Kidney epithelial cell (primary cell): ENCODE measurements around the gene ENC1. TPM values are rescaled to one million over a fixed set of nuclear protein-coding genes. Genes with fewer than 3 reads are reported as not detected.

Experiments
- DNase-seq: peaks from one replicate; pipeline ENCODE4 v3.0.0-alpha.2; 2010; ENCODE audit warnings: low read depth
- H3K27me3 ChIP-seq: 2 replicates; pipeline ENCODE4 v1.6.0; 2011; ENCODE audit warnings: low read length; ENCODE audit not compliant: control insufficient read depth, insufficient read depth
- H3K36me3 ChIP-seq: 2 replicates; pipeline ENCODE4 v1.5.1; 2011; ENCODE audit warnings: low read length; ENCODE audit not compliant: control insufficient read depth, insufficient read depth
- H3K4me3 ChIP-seq: 2 replicates; pipeline ENCODE4 v1.5.1; 2011; ENCODE audit warnings: low read depth, mild to moderate bottlenecking, control low read depth, low read length
- CTCF ChIP-seq: IDR thresholded peaks from 2 replicates; pipeline ENCODE4 v1.5.1; 2011; ENCODE audit warnings: mild to moderate bottlenecking, moderate library complexity, low read length, control low read depth, inconsistent platforms; ENCODE audit not compliant: insufficient read depth, poor library complexity, severe bottlenecking
- total RNA-seq: library from RNA; depleted of rRNA; stranded (reverse); fragments of >200 nt; gene quantifications from 2 replicates; pipeline ENCODE4 v1.2.3, GENCODE V29; 2015

ENC1 gene
- total RNA-seq, 1 donor from 2014 or later, result 72.5 TPM

- DNase-seq, result no peak
- Histone ChIP-seq H3K4me3 (no peak overlapping the region), H3K27me3 (no peaks in the 10 kb centered on the region), H3K36me3 (no peaks in the 10 kb centered on the region)
- no peak for TF ChIP-seq CTCF
Measured at GRCh38 chr5:74616236-74617146, 24.0 kb downstream of the ENC1 start.

- Histone ChIP-seq H3K4me3 (no peak overlapping the region), H3K27me3 (no peaks in the 10 kb centered on the region), H3K36me3 (no peaks in the 10 kb centered on the region)
- no peak for DNase-seq
- TF ChIP-seq CTCF, result no peak
Measured at GRCh38 chr5:74613283-74613682, 27.2 kb downstream of the ENC1 start.

GRCh38 chr5:74612045-74612444, 28.5 kb downstream of the ENC1 start:
- no peak for TF ChIP-seq CTCF
- Histone ChIP-seq H3K27me3 (no peaks in the 10 kb centered on the region), H3K4me3 (no peak overlapping the region), H3K36me3 (no peaks in the 10 kb centered on the region)
- no peak for DNase-seq

- Histone ChIP-seq H3K27me3 (no peaks in the 10 kb centered on the region), H3K36me3 (no peaks in the 10 kb centered on the region), H3K4me3 (no peak overlapping the region)
- DNase-seq, result no peak
- no peak for TF ChIP-seq CTCF
Measured at GRCh38 chr5:74608736-74609601, 31.6 kb downstream of the ENC1 start.

GRCh38 chr5:74605759-74606158, 34.8 kb downstream of the ENC1 start:
- Histone ChIP-seq H3K4me3 (no peak overlapping the region), H3K36me3 (no peaks in the 10 kb centered on the region), H3K27me3 (no peaks in the 10 kb centered on the region)
- no peak for TF ChIP-seq CTCF
- DNase-seq, result no peak
